Stimulated activated CD8-positive, alpha-beta memory T cell treated with anti-CD3 and anti-CD28 coated beads, Interleukin-12 subunit alpha, Interleukin-12 subunit beta, amount 100 ng/mL, for 1 hour (primary cell): ENCODE measurements around the gene TERB2.
A peak's percentile ranks its signal among the peaks of the same experiment; 100 is the strongest.
"Not testable (repeated sequence)": the region's sequence is repeated elsewhere in the genome, so short reads cannot be mapped to it uniquely, and the experiment has no call there.

Experiments
- DNase-seq: peaks from one replicate; pipeline ENCODE4 v3.0.0-alpha.2; 2020; ENCODE audit warnings: low read depth

The TERB2 gene

GRCh38 chr15:45003731-45004410, 47.4 kb downstream of the TERB2 start:
- DNase-seq: not testable (repeated sequence)

- not testable (repeated sequence) for DNase-seq
These were observed 48.2 kb downstream of the TERB2 start for GRCh38 chr15:45004590-45005175.

- DNase-seq: no peak
These were observed 52.6 kb downstream of the TERB2 start for GRCh38 chr15:45009046-45009445.

- not testable (repeated sequence) for DNase-seq
These were observed 58.6 kb downstream of the TERB2 start for GRCh38 chr15:45015114-45015513.

- DNase-seq: not testable (repeated sequence)
These were observed 63.9 kb downstream of the TERB2 start for GRCh38 chr15:45020222-45020900.

- not testable (repeated sequence) for DNase-seq
These were observed 64.4 kb downstream of the TERB2 start for GRCh38 chr15:45020901-45021259.

- no peak for DNase-seq
These were observed 64.9 kb downstream of the TERB2 start for GRCh38 chr15:45021348-45021747.

- DNase-seq: peak; percentile 82
These were observed 66.6 kb downstream of the TERB2 start, which contains the start of gene SORD for GRCh38 chr15:45022871-45023658. Gene SORD, plus strand, starts transcription at chr15:45023195. Its CDS starts 89 bp downstream, at chr15:45023284.

GRCh38 chr15:45023659-45024225, 67.3 kb downstream of the TERB2 start:
- no peak for DNase-seq

GRCh38 chr15:45024649-45025048, 68.2 kb downstream of the TERB2 start:
- DNase-seq: not testable (repeated sequence)

GRCh38 chr15:45025627-45026026, 69.1 kb downstream of the TERB2 start:
- not testable (repeated sequence) for DNase-seq

- DNase-seq: no peak
These were observed 70.2 kb downstream of the TERB2 start for GRCh38 chr15:45026651-45027190.

GRCh38 chr15:45027220-45027619, 70.7 kb downstream of the TERB2 start:
- DNase-seq: no peak
